Stimulated activated CD4-positive, alpha-beta T cell treated with anti-CD3 and anti-CD28 coated beads, Interleukin-2, amount 100 ng/mL, for 48 hours (primary cell): ENCODE measurements around the gene SCCPDH.
A peak's percentile ranks its signal among the peaks of the same experiment; 100 is the strongest.
"Not testable (repeated sequence)": the region's sequence is repeated elsewhere in the genome, so short reads cannot be mapped to it uniquely, and the experiment has no call there.

Experiments used
- DNase-seq, 2 donors: peaks; one replicate each; pipeline ENCODE4 v3.0.0-alpha.2; 2020

SCCPDH gene

GRCh38 chr1:246708166-246708565, 16.0 kb upstream of the SCCPDH start:
- DNase-seq, result no peak

GRCh38 chr1:246709196-246709595, 15.0 kb upstream of the SCCPDH start:
- DNase-seq, result no peak

GRCh38 chr1:246709835-246710234, 14.4 kb upstream of the SCCPDH start:
- DNase-seq, result no peak

- no peak for DNase-seq
These were observed 12.6 kb upstream of the SCCPDH start for GRCh38 chr1:246711548-246712003.

- not testable (repeated sequence) for DNase-seq
These were observed 11.8 kb upstream of the SCCPDH start for GRCh38 chr1:246712428-246712827.

GRCh38 chr1:246719361-246719760, 4.8 kb upstream of the SCCPDH start:
- not testable (repeated sequence) for DNase-seq

GRCh38 chr1:246720814-246721213, 3.4 kb upstream of the SCCPDH start:
- not testable (repeated sequence) for DNase-seq

- DNase-seq, result no peak
These were observed 1.5 kb upstream of the SCCPDH start for GRCh38 chr1:246722720-246723119.

GRCh38 chr1:246724731-246725095, 504 bp downstream of the SCCPDH start:
- DNase-seq, result peak in 1 of 2 donors; percentile 3

- no peak for DNase-seq
These were observed 982 bp downstream of the SCCPDH start for GRCh38 chr1:246725191-246725590.

- DNase-seq, result no peak
These were observed 2.1 kb downstream of the SCCPDH start for GRCh38 chr1:246726255-246726679.

- no peak for DNase-seq
These were observed 2.7 kb downstream of the SCCPDH start for GRCh38 chr1:246726881-246727280.

- no peak for DNase-seq
These were observed 3.4 kb downstream of the SCCPDH start for GRCh38 chr1:246727594-246727993.

- DNase-seq, result no peak
These were observed 4.1 kb downstream of the SCCPDH start for GRCh38 chr1:246728311-246728710.

- DNase-seq, result not testable (repeated sequence)
These were observed 4.8 kb downstream of the SCCPDH start for GRCh38 chr1:246729040-246729439.

GRCh38 chr1:246730839-246731238, 6.6 kb downstream of the SCCPDH start:
- DNase-seq, result no peak

GRCh38 chr1:246731873-246732272, 7.7 kb downstream of the SCCPDH start:
- DNase-seq, result not testable (repeated sequence)

- no peak for DNase-seq
These were observed 9.5 kb downstream of the SCCPDH start for GRCh38 chr1:246733704-246734103.

- no peak for DNase-seq
These were observed 10.7 kb downstream of the SCCPDH start for GRCh38 chr1:246734866-246735265.

- no peak for DNase-seq
These were observed 11.5 kb downstream of the SCCPDH start for GRCh38 chr1:246735735-246736134.

GRCh38 chr1:246742396-246742795, 18.2 kb downstream of the SCCPDH start:
- DNase-seq, result no peak

GRCh38 chr1:246746155-246746554, 21.9 kb downstream of the SCCPDH start:
- DNase-seq, result not testable (repeated sequence)

GRCh38 chr1:246748006-246748405, 23.8 kb downstream of the SCCPDH start:
- DNase-seq, result no peak

- DNase-seq, result no peak
These were observed 24.7 kb downstream of the SCCPDH start for GRCh38 chr1:246748867-246749266.

- no peak for DNase-seq
These were observed 26.5 kb downstream of the SCCPDH start for GRCh38 chr1:246750752-246751151.
